ENCODE measurements around the gene DUSP8. TPM values are rescaled to one million over a fixed set of nuclear protein-coding genes. Genes with fewer than 3 reads are reported as not detected.

Gene DUSP8
- total RNA-seq, 1 donor from 2014 or later = 7.7 TPM

DNA sequence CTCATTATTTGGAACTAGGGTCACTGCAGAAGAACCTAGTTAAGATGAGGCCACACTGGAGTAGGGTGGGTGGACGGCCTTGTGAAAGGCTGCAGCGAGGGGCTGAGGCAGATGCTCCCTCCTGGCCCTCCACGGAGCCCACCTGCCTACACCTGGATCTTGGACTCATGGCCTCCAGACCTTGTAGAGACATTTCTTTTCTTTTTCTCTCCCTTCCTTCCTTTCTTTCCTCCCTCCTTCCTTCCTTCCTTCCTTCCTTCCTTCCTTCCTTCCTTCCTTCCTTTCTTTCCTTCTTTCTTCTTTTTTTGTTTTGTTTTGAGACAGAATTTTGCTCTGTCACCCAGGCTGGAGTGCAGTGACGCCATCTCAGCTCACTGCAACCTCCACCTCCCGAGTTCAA lies 26.6 kb downstream of the DUSP8 start:
- ATAC-seq (ENCODE audit: poor library complexity) (no peak), DNase-seq (no peak)
- intact Hi-C loops (cut with DNase I) = loop anchor here (10.0 kb wide), 1 partner anchor 79 kb away; the partner anchor contains the start of genes KRTAP5-4 and KRTAP5-5

DNA sequence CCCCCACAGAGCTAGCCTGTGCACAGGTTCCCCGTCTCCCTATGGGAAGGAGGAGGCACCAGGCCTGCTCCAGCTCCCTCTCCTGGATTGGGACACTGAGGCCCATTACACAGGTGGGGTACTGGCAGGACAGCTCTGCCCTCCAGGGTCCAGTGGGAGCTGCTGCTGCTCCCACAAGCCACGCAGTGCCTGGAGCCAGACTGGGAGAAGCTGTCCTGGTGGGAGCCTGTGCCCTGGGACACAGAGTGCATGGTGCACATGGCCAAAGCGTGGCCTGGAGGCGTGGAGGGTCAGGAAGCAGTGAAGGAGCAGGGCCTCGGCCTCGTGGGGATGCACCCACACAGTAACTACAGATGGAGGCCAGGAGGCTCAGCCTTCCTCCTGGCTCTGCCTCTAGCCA lies 27.5 kb downstream of the DUSP8 start:
- DNase-seq (peak; percentile 33), ATAC-seq (ENCODE audit: poor library complexity) (no peak)
- intact Hi-C loops (cut with DNase I) = loop anchor here (10.0 kb wide), 1 partner anchor 80 kb away; the partner anchor contains the start of genes KRTAP5-4 and KRTAP5-5

DNA sequence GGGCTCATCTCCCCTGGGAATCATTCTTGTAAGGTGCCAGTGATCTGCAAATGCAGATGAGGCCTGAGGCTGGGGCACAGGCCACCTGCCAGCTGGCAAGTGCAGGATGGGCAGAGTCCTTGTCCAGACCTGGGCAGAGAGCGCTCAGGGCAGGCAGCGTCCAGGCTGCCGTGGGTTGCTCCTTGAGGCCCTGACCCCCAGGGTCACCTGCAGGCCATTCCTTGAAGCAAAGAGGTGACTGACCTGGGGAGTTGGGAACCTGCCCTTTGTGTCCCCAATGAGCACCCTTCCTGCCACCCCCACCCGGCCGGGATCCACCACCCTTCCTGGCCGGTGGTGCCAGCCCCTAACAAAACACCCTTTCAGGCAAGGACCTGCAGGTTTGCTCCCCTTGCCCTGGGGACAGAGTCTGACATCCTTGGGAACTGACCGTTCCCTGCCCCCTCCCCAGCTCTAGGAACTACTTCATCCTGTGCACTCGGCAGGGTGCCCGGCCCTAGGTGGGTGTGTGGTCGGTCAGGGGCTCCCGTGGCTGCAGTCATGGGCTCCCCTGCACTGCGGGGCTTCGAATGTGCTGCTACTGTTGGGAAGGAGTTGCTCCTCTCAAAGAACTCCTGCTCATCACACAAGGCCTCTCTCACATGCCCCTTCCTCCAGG lies 28.3 kb downstream of the DUSP8 start:
- ATAC-seq (ENCODE audit: poor library complexity) (no peak), DNase-seq (peak; percentile 36)
- intact Hi-C loops (cut with DNase I) = loop anchor here (10.0 kb wide), 1 partner anchor 81 kb away; the partner anchor contains the start of genes KRTAP5-4 and KRTAP5-5

DNA sequence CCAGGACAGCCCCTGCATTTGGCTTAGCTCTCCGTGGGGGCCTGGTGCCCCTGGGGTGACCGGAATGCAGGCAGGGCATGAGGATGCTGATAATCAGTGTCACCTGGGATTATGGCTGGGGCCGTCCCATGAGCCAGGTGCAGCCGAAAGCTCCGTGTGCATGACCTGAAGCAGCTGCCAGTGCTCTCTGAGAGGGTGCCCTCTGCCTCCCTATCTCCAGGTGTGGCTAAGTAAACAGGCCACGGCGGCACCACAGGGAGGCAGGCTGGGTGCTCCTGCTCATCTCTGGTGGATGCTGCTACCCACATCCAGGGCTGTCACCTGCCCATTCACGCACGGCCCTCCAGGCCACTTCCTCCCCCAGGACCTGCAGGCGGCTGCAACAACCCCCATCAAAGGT lies 29.8 kb downstream of the DUSP8 start:
- peak; percentile 35 for DNase-seq
- no peak for ATAC-seq (ENCODE audit: poor library complexity)
- intact Hi-C loops (cut with DNase I) = loop anchor here (10.0 kb wide), 1 partner anchor 83 kb away; the partner anchor contains the start of genes KRTAP5-4 and KRTAP5-5

DNA sequence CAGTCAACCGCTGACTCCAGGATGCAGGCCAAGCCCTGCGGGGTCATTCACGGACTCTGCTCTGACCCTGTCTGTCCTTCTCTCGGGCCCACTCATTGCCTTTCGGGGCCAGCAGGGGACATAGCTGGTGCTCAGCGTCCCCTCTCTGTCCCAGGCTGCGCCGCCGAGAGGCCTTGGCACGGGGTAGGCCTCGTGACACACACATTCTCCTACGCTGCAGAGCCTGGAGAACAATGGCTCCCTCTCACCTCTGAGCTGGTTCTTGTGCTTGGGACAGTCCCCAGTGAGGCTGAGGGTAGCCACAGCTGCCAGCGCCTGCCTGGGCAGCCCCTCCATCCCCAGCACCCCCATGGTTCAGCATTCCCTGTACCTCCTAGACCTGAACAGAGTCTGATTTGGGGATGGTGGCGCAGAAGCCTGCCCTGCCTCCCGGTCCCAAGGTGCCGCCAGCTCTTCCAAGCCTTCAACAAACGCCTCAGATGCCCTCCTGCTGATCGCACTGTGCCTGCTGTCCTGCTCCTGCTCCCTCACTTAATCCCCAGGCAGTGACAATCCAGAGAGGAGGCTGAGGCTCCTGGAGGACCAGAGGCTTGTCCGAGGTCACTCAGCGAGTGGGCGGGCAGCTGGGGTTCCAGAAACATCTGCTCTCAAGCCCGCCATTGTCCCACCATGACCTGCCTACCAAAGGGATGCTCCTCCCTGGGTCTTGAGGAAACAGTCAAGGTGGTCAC lies 30.4 kb downstream of the DUSP8 start:
- DNase-seq (no peak), ATAC-seq (ENCODE audit: poor library complexity) (peak; percentile 56)
- intact Hi-C loops (cut with DNase I) = loop anchor here (10.0 kb wide), 1 partner anchor 83 kb away; the partner anchor contains the start of genes KRTAP5-4 and KRTAP5-5

DNA sequence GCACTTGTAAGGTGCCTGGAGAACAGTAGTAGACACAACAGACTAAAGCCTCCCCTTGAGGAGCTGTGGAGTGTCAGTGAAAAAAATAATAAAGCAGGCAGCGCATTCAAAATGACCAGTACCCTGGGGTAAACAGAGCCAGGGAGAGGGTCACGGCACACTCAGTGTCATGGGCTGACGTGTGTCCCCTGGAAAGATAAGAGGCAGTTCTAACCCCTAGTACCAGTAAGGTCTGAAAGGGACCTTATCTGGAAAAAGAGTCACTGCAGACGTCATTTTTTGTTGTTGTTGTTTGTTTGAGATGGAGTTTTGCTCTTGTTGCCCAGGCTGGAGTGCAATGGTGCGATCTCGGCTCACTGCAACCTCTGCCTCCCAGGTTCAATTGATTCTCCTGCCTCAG lies 32.0 kb downstream of the DUSP8 start:
- ATAC-seq (ENCODE audit: poor library complexity) (no peak), DNase-seq (no peak)
- intact Hi-C loops (cut with DNase I) = loop anchor here (10.0 kb wide), 1 partner anchor 85 kb away; the partner anchor contains the start of genes KRTAP5-4 and KRTAP5-5

DNA sequence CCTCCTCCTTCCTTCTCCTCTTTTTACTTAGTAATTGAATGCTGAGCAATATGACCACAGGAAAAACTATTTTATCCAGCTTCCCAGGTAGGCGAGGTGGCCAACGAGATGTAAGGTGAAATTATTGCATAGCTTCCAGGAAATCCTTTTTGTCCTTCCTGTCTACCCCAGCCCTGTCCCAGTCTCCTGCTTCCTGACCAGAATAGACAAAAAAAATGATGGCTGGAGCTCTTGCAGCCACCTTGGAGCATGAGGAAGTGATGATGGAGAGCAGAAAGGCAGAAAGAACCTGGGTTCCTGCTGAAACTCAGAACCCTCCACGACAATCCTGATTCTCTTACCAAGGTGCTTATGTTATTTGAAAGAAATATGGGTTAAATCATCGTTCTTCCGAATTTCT lies 33.9 kb downstream of the DUSP8 start:
- ATAC-seq (ENCODE audit: poor library complexity) (no peak), DNase-seq (no peak)
- intact Hi-C loops (cut with DNase I) = loop anchor here (10.0 kb wide), 1 partner anchor 233 kb away; the partner anchor contains the start of gene TOLLIP

DNA sequence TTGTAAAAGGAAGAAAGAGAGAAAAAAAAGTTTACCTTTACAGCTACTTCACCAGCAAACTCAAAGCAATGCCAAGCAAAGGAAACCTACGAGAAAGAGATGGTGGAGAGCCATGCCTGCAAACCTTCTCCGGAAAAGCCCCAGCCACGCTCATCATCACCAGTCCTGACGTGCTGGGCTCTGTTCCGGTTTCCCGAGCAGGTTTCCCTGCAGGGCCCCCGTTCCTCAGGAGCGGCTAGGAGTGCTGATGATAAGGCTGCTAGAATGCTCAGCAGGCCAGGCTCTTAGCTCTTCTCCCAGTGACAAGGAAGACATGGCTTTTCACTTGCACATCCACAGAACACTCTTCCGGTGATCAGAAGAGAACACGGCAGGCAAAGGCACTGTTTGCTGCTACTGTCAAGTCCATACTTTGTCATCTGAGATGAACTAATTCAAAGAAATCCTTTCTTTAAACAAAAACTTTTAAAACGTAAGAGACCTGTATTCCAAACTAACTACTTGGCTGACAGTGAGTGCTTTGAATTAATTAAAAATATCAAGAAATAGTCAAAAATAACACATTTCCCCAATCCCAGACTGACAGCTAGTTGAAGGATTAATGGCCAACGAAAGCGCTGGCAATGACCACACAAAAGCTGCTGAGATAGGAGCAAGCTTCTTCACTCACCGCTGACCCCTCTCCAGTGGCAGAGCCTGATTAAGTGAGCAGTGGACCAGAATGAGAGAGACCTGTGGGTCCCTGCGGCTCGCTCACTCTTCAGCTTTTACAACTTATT lies 35.8 kb downstream of the DUSP8 start:
- peak; percentile 21 for ATAC-seq (ENCODE audit: poor library complexity)

DNA sequence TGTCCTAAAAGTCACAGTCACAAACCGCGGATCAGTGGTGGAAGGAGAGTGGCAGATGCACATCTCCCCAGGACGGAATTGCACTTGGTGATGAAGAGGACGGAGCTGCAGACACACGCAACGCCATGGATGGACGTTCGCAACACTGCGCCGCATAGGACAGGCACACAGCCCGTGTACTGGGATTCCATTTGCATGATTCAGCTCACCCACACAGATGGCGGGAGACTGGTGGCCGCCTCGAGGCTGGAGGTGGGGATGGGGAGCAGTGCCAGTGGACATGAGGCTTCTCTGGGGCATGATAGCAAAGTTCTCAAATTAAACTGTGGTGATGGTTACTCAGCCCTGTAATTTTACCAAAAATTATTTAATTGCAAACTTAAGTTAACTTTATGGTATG lies 37.4 kb downstream of the DUSP8 start:
- no peak for ATAC-seq (ENCODE audit: poor library complexity)
- no peak for DNase-seq
- intact Hi-C loops (cut with DNase I) = loop anchor here (10.0 kb wide), 1 partner anchor 230 kb away; the partner anchor contains the start of gene TOLLIP

More for the DNA sequence above, 35.8 kb downstream of the DUSP8 start:
- intact Hi-C loops (cut with DNase I) = loop anchor here (10.0 kb wide), 1 partner anchor 231 kb away; the partner anchor contains the start of gene TOLLIP
- DNase-seq = peak; percentile 46

DNA sequence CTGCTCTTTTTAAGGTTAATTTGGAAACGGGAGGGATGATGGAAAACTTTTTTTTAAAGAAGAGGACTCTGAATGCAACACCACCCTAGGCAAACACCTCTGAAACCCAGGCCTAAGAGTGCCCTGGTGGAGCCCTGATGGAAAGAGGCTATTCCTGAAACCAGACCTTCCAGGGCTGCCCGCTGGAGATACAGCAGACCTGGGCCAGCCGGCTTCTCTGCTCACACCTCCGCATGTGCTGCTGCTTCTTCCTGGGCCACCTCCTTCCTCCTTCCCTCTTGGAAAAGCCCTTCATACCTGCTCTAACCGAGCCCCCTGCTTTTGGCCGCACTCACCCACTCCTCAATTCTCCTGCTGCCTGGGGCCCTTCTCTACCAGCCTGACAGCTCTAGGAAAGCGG lies 37.9 kb downstream of the DUSP8 start:
- DNase-seq = peak; percentile 16
- no peak for ATAC-seq (ENCODE audit: poor library complexity)
- intact Hi-C loops (cut with DNase I) = loop anchor here (10.0 kb wide), 1 partner anchor 229 kb away; the partner anchor contains the start of gene TOLLIP

DNA sequence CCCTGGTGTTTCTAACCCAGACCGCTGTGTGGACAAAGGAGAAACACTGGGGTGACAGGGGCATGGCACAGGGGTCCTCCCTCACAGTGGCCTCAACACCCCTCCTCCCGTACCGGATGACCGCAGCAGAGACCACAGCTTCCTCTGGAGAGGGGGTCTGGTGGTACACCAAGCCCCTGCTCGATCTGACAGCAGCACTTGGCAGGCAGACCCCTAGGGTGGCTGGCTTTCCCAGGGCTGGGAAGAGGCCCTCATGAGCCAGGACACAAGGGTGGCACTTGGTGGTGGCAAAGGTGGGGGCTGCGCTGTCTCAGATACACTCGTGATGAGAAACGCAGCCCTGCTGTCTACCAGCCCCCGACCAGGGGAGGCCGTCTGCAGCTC lies 38.7 kb downstream of the DUSP8 start:
- ATAC-seq (ENCODE audit: poor library complexity) = no peak
- peak; percentile 31 for DNase-seq
- intact Hi-C loops (cut with DNase I) = loop anchor here (10.0 kb wide), 1 partner anchor 229 kb away; the partner anchor contains the start of gene TOLLIP

DNA sequence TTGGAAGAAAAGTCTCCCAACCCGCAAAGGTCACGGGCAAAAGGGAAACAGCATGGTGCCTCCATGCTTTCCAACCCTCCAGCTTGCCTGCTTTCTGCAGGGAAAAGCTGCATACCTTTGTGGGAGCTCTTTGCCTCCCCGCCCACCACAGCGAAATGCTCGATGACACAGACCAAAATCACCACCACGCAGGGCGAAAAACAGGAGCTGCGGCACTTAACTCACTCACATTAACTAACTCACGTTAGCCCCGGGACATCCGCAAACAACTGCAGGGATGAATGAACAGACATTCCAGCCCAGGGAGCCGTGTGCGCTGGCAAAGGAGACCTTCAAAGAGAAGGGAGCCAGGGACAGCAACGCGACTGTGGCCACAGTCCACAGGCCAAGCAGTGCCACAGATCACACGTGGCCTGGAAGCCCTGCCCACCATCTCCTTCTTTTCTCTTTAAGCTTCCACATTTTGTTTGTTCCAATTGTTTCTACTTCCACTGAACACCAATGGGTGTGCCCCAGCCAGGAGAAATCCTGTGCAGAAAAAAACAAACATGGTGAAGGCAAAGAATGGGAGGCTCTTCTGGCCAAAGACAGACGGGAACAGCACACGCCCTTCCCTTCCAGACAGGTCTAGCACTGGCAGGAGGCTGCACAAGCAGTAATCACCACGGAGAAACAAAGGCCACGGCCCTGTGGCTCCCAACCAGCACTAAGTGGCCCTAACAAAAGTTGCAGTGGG lies 39.3 kb downstream of the DUSP8 start:
- no peak for ATAC-seq (ENCODE audit: poor library complexity)
- DNase-seq = peak; percentile 32
- intact Hi-C loops (cut with DNase I) = loop anchor here (10.0 kb wide), 1 partner anchor 228 kb away; the partner anchor contains the start of gene TOLLIP

DNA sequence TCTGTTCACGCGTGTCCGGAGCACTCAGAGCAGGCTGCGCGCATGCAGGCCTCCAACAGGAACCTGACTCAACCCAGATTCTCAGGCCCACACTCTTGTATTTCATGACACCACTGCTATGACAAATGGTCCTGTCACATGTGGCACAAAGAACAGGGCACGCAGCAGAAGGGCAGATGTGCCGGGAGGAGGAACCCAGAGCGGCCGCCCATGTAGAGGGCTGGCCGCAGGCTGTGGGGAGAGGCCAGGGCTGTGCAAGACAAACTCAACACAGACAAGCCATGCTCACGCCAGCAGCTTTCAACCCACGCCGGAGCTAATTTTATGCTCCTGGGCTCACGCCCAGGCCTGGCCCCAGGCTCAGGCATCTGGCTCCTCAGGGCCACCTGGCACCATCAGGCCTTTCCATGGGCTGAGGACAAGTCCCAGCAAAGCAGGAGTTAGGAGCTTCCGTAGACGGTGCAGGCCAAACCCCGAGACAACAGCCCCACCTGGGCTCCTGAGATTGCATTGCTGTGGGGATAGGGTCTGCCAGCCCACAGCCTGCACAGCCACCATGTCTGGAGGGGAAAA lies 40.0 kb downstream of the DUSP8 start:
- intact Hi-C loops (cut with DNase I) = loop anchor here (10.0 kb wide), 1 partner anchor 227 kb away; the partner anchor contains the start of gene TOLLIP
- peak; percentile 92 for ATAC-seq (ENCODE audit: poor library complexity)
- peak; percentile 86 for DNase-seq

DNA sequence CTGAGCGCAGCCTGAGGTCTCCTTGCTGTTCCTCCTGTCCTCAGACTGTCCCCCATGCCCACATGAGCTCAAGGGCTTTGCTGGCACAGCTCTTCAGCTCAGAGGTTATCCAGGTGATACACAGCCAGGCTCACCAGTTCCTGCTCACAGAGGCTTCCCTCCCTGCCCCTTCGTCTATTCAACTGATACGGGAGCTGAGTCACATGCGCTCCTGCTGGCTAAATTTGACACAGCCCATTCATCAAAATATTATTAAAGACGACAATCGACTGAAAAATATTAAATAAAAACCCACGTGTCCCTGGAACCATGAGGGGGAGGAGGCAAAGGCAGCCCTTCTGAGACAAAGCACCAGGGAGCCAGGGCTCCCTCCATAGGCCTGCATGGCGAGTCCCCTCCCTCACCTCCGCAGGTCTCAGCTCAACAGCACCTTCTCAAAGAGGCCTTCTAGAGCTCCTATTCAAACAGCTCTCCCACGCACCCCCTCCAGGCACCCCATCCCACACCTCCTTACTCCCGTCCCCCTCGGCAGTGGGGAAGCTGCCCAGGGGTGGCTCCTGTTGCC lies 40.5 kb downstream of the DUSP8 start:
- ATAC-seq (ENCODE audit: poor library complexity) (peak; percentile 55), DNase-seq (peak; percentile 37)
- intact Hi-C loops (cut with DNase I) = loop anchor here (10.0 kb wide), 1 partner anchor 227 kb away; the partner anchor contains the start of gene TOLLIP

DNA sequence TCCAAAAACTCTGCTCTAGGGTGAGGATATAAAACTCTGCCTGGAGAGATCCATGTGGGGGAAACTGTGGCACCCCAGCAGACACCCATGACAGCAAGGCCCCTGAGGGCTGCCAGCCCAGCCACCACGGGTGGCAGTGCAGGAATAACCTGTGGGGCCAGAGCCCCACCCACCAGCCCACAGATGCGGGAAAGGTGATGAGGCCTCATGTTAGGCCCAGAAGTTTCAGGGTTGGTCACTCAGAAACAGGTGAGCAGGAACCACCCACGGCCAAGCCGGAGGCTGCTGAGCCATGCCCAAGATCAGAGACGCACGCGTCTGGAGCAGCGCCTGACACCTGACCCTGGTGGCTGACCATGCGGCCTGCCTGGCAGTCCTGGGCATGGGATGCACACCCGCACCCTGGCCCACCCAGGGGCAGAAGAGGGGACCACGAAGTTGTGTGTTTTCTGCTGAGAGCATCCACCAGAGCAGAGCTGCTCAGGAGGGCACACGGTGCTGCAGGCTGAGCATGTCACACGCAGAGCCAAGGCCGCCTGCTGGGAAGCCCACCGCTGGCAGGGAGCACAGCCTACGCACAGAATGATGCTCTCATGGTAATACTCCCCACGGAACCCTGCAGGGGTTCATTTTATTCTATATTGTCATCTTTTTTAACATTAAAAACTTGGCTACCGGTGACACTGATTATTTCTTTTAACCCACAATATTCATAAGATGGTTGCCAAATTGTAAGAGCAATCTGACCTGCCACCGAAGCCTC lies 41.2 kb downstream of the DUSP8 start:
- DNase-seq = peak; percentile 29
- ATAC-seq (ENCODE audit: poor library complexity) = no peak

DNA sequence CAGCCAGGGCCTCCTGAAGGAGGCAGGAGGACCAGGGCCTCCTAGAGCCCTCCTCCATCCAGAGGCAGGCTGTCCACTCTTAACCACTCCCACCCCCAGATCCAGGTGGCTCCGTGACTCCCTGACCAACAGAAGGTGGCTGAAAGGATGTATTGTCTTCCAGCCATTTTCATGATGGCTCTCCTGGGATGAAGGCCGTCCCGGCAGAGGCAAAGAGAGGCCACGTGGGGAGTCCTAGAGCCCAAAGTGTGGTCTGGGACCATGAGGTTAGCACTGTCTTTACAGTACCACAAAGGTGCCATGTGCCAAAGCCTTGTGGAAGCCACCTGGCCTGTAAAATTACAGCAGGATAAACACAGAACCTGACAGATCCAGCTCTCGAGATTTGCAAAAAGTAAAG lies 42.3 kb downstream of the DUSP8 start:
- ATAC-seq (ENCODE audit: poor library complexity) (no peak), DNase-seq (no peak)
- intact Hi-C loops (cut with DNase I) = loop anchor here (10.0 kb wide), 1 partner anchor 225 kb away; the partner anchor contains the start of gene TOLLIP

More for the DNA sequence above, 41.2 kb downstream of the DUSP8 start:
- intact Hi-C loops (cut with DNase I) = loop anchor here (10.0 kb wide), 1 partner anchor 226 kb away; the partner anchor contains the start of gene TOLLIP
